SHP77 treated with DMSO at 0.1 percent for 48 hours (cell line): ENCODE data around the gene ARHGAP26.
A peak's percentile ranks its signal among the peaks of the same experiment; 100 is the strongest.
"Not testable (repeated sequence)": the region's sequence is repeated elsewhere in the genome, so short reads cannot be mapped to it uniquely, and the experiment has no call there.

Experiments
- DNase-seq: peaks from one replicate; lab custom pipeline; 2025; lab: John Stamatoyannopoulos, UW

ARHGAP26 gene

DNA sequence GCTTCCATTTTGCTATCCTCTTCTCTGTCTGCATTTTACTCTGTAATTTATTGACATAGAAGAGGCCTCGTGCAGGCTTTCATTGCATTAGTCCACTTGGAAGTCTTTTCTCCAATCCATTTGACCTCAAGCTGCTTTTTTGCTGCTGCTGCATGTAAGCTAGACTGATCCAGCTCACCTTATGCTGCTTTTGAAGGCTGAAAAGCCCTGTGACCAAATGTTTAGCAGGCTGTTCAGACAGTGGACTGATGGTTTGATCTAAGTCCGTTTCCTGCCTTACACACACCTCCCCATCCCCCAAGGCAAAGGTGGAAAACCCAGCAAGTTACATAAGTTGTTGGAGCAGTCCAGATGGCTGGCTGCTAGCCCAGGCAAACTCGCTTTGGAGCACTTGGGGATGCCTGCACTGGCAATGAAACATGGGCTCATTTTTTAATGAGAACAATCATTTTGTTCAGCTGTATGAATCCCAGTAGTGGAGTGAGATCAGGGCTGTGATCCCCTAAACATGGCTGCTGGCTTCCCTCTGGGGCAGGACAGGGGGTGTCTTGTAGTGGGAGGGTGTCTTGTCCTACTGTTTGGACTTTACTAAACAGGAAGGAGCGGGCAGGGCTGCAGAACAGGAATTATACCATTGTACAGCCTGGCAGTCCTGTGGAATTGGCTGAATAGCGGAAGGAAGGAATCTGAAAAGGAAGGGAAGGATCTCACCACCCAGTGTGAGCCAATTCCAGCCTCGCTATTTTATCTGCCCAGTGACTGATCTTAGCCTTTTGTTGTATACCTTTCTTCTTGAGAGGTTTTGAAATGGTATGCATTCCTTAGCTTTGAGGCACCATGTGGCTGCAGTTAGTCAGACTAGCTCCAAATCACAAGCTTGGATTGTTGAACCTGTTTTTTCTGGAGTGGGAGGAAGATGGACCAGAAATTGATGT lies 212.0 kb downstream of the ARHGAP26 start:
- DNase-seq = peak; percentile 58

GRCh38 chr5:142982821-142983200 lies 212.6 kb downstream of the ARHGAP26 start:
- DNase-seq = peak; percentile 31

- no peak for DNase-seq
Observed at GRCh38 chr5:142984011-142984410, 213.8 kb downstream of the ARHGAP26 start.

DNA sequence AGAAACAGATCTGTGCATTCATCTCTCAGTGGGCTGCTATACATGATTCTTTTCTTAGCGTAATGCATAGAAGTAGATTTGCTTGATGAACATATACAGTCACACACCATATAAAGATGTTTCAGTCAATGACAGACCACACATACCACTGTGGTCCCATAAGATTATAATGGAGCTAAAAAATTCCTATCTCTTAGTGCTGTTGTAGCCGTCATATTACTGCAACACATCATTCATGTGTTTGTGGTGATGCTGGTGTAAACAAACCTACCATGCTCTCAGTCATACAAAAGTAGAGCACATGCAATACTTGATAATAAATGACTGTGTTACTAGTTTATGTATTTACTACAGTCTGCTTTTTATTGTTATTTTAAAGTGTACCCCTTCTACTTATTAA lies 214.3 kb downstream of the ARHGAP26 start:
- no peak for DNase-seq

- not testable (repeated sequence) for DNase-seq
Observed at GRCh38 chr5:142989270-142989669, 219.1 kb downstream of the ARHGAP26 start.

GRCh38 chr5:142990073-142990472 lies 219.9 kb downstream of the ARHGAP26 start:
- not testable (repeated sequence) for DNase-seq

GRCh38 chr5:142994218-142994617 lies 224.0 kb downstream of the ARHGAP26 start:
- DNase-seq = no peak

DNA sequence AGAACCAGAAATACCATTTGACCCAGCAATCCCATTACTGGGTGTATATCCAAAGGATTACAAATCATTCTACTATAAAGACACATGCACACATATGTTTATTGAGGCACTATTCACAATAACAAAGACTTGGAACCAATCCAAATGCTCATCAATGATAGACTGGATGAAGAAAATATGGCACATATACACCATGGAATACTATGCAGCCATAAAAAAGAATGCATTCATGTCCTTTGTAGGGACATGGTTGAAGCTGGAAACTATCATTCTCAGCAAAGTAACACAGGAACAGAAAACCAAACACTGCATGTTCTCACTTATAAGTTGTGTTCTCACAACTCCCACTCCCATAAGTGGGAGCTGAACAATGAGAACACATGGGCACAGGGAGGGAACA lies 225.4 kb downstream of the ARHGAP26 start:
- not testable (repeated sequence) for DNase-seq

DNA sequence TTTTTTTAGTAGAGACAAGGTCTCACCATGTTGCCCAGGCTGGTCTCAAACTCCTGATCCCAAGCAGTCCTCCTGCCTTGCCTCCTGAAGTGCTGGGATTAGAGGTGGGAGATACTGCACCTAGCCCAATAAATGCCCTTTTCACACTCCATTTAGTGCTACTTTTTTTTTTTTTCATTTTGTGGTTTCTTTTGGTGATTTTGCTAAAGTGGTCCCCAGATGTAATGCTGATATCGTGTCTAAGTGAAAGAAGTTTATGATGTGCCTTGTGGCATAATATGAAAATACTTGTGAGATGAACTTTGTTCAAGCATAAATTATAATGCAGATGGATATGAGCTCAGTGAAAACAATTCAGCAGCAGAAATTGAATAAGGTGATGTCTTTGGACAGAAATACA lies 227.4 kb downstream of the ARHGAP26 start:
- DNase-seq = no peak

DNA sequence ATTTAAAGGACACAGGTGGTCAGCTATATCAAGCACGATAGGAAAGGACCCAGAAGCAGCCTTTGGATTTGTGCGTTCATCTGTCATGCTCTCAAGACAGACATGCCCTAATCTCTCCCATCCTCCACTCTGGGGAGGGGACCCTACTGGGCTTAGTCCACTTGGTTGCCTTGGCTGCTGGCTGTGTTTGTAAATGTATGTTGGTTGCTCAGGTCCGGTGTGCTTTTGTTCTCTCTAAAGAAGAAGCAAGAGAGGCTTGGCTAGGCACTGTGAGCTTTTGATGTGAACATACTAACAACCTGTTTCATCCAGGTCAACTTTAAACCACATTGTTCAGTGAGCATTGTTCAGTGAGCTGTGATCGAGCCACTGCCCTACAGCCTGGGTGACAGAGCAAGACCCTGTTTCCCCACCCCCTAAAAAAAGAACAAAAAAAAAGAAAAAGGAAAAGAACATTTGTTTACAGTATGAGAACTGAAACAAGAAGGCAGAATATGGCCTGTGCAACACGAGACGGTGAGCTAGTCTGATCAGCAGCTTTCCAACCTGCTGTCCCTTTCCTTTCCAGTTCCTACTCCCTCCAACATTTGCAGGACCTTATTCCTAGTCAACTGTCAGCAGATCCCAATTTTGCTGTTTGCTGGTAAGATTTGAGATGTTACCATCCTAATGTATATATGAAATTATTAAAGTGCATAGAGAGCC lies 228.3 kb downstream of the ARHGAP26 start:
- DNase-seq = no peak

- not testable (repeated sequence) for DNase-seq
Observed at GRCh38 chr5:143000551-143000950, 230.4 kb downstream of the ARHGAP26 start.

DNA sequence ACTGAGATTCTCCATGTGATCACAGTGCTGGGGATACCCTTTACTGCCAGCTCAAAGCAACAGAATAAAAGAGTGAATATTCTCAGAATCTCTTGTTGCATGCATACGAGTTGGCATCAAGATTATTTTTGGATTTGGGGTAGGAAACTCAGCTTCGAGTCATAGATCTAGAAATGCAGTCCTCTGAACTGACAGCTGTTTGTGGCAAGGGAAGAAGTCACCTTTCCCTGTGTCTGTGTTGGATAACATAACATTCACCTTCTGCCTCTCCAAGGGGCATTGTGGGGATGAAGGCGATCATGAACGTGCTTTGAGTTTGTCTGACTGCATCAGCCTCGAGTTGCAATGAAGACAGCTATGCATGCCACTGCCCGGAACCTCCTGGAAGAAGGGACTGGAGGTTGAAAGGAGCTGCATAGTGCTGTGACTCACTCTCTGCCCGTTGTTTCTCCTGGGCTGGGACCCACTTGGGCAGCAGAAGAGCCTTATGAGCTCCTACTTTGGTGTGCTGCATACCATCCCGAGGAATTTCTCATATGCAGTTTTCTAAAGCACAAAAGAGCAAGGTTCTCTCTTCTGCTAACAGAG lies 231.7 kb downstream of the ARHGAP26 start:
- DNase-seq = no peak

DNA sequence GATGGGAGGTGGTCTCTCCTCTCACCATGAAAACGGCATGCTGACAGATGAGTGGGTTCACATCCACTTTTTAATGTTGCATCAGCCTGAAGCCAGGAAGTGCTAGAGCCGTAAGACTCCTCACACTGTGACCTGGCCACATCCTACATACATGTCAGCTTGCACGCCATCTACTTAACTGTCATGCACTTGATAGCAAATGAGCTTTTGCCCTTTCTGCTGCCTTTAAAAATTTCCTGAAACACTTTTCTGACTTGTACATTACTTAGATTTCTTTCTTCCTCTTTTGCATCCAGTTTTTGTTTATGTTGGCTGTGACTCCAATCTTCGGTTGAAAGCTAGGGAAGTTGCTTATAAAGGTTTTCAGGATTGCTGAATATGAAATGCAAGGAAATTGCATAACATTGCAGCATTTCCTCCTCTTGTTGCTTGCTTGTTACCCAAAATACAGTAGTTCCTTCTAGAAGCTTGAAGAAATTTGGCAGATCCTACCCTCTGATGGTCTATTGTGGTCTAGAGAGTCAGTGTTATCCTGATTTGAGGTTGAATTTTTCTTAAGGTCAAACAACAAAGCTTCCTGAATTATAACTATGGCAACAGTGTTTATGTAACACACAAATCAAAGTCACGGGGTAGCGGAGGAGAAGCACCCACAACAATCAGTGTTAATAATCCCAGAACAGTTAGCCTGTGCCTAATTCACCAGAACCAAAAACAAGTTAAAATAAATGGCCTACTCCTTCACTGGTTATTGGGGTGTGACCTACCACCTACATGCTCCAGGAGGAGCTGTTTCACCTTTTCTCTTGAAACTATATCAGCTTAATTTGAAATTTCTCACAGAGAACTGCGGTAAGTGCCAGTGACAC lies 232.5 kb downstream of the ARHGAP26 start:
- no peak for DNase-seq

GRCh38 chr5:143003328-143003636 lies 233.1 kb downstream of the ARHGAP26 start:
- DNase-seq = no peak

GRCh38 chr5:143004361-143005145 lies 234.4 kb downstream of the ARHGAP26 start:
- DNase-seq = no peak

- DNase-seq = no peak
Observed at GRCh38 chr5:143006501-143006900, 236.3 kb downstream of the ARHGAP26 start.

GRCh38 chr5:143008032-143008431 lies 237.9 kb downstream of the ARHGAP26 start:
- peak; percentile 16 for DNase-seq

DNA sequence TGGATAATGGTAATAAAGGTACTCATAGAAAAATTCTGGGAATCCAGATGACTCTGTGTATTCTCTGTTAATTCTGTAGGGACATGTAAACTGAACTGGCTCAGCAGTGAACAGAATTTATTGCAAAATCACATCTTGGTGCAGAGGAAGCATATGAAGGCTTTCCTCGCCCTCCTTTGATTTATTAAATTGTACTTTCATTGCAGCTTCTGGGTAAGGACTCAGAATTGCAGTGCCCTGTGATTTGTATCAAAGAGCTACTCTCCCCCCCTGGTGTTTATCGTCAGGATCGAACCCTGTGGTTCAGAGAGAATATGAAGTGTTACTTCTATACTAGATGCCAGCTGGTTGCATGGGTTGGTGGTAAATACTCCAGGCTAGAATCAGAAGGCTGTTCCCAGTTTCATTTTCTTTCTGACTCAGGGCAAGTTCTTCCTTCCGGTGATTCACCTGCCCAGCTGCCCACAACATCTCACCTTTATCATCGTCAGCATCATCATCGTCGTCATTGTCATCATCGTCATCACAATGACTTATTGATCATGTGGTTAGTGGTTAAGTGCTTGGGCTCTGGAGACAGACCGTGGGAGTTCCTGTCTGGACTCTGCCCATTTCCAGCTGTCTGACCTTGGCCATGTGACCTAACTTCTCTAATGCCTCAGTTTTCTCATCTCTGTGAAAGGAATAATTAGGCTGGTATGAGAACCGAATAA lies 238.8 kb downstream of the ARHGAP26 start:
- DNase-seq = peak; percentile 91

GRCh38 chr5:143010351-143010750 lies 240.2 kb downstream of the ARHGAP26 start:
- peak; percentile 92 for DNase-seq

GRCh38 chr5:143011585-143011984 lies 241.4 kb downstream of the ARHGAP26 start:
- peak; percentile 86 for DNase-seq
